SK-N-SH treated with all-trans-retinoic acid at 6 μM for 48 hours (cell line): Measurements from ENCODE around the gene SVIL.

Source experiments
- CSDC2 ChIP-seq: fragments of 250-450 bp; sonication (Bioruptor Pico); IDR thresholded peaks from 2 replicates; pipeline ENCODE4 v1.5.0; 2020; ENCODE audit warnings: mild to moderate bottlenecking, moderate library complexity
- PPARA ChIP-seq: fragments of 250-450 bp; sonication (Bioruptor Pico); IDR thresholded peaks from 2 replicates; pipeline ENCODE4 v1.5.0; 2020; ENCODE audit warnings: mild to moderate bottlenecking, borderline replicate concordance
- TCF4 ChIP-seq: fragments of 250-450 bp; sonication (Bioruptor Pico); IDR thresholded peaks from 2 replicates; pipeline ENCODE4 v1.8.0; 2021; ENCODE audit warnings: mild to moderate bottlenecking, moderate library complexity, borderline replicate concordance
- ZFP3 ChIP-seq: fragments of 250-450 bp; sonication (Bioruptor Pico); IDR thresholded peaks from 2 replicates; pipeline ENCODE4 v1.5.0; 2020; ENCODE audit warnings: mild to moderate bottlenecking, moderate library complexity
- TF ChIP-seq, protein P1 (sequence below): fragments of 250-450 bp; sonication (Bioruptor Pico); IDR thresholded peaks from 2 replicates; pipeline ENCODE4 v1.8.0; 2020; ENCODE audit warnings: mild to moderate bottlenecking, moderate library complexity, borderline replicate concordance

GRCh38 chr10:29583674-29584073 lies 51.1 kb downstream of the SVIL start:
- TF ChIP-seq, protein P1, sequence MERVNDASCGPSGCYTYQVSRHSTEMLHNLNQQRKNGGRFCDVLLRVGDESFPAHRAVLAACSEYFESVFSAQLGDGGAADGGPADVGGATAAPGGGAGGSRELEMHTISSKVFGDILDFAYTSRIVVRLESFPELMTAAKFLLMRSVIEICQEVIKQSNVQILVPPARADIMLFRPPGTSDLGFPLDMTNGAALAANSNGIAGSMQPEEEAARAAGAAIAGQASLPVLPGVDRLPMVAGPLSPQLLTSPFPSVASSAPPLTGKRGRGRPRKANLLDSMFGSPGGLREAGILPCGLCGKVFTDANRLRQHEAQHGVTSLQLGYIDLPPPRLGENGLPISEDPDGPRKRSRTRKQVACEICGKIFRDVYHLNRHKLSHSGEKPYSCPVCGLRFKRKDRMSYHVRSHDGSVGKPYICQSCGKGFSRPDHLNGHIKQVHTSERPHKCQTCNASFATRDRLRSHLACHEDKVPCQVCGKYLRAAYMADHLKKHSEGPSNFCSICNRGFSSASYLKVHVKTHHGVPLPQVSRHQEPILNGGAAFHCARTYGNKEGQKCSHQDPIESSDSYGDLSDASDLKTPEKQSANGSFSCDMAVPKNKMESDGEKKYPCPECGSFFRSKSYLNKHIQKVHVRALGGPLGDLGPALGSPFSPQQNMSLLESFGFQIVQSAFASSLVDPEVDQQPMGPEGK = no peak
- TF ChIP-seq CSDC2 (CRISPR knock-in tag) = no peak
- no peak for TF ChIP-seq TCF4 (CRISPR knock-in tag)
- no peak for TF ChIP-seq PPARA
- TF ChIP-seq ZFP3 = no peak
